MG63 (cell line): Measurements from ENCODE around the gene ZNF628. TPM values are rescaled to one million over a fixed set of nuclear protein-coding genes. Genes with fewer than 3 reads are reported as not detected.
A peak's percentile ranks its signal among the peaks of the same experiment; 100 is the strongest.

Experiments
- DNase-seq: peaks from one replicate; pipeline ENCODE4 v3.0.0-alpha.2; 2020
- H3K27me3 ChIP-seq: fragments of 250-450 bp; sonication (Bioruptor Pico); 2 replicates; pipeline ENCODE4 v1.5.1; 2020; ENCODE audit warnings: mild to moderate bottlenecking, moderate library complexity
- H3K36me3 ChIP-seq: fragments of 250-450 bp; sonication (Bioruptor Pico); 2 replicates; pipeline ENCODE4 v1.5.1; 2020; ENCODE audit warnings: mild to moderate bottlenecking, moderate library complexity
- H3K4me3 ChIP-seq: fragments of 250-450 bp; sonication (Bioruptor Pico); 2 replicates; pipeline ENCODE4 v1.5.1; 2020; ENCODE audit warnings: mild to moderate bottlenecking, moderate library complexity
- H3K9me3 ChIP-seq: fragments of 250-450 bp; sonication (Bioruptor Pico); 2 replicates; pipeline ENCODE4 v1.5.1; 2020; ENCODE audit warnings: mild to moderate bottlenecking, moderate library complexity
- total RNA-seq: library from RNA; depleted of rRNA; stranded (reverse); fragments of >200 nt; shearing (Covaris generic); gene quantifications from 2 replicates; pipeline ENCODE4 v1.2.3, GENCODE V29; 2014; ENCODE audit warnings: low replicate concordance

Gene ZNF628
- total RNA-seq, 1 experiment from 2014 or later, result 4.0 TPM

GRCh38 chr19:55486043-55486970, 9.9 kb downstream of the ZNF628 start:
- DNase-seq, result no peak
- peak overlapping the region; percentile 60 for H3K4me3 ChIP-seq

GRCh38 chr19:55486971-55487923, 10.8 kb downstream of the ZNF628 start:
- DNase-seq, result peak; percentile 99
- Histone ChIP-seq H3K36me3 (peaks cover 18% of the 10 kb centered on the region), H3K27me3 (no peaks in the 10 kb centered on the region), H3K4me3 (peak overlapping the region; percentile 12; the same call in 1 of the 2 replicates), H3K9me3 (no peaks in the 10 kb centered on the region)

More at GRCh38 chr19:55486043-55486970, 9.9 kb downstream of the ZNF628 start:
- no peaks in the 10 kb centered on the region for H3K9me3 ChIP-seq
- peaks cover 18% of the 10 kb centered on the region for H3K36me3 ChIP-seq
- H3K27me3 ChIP-seq, result no peaks in the 10 kb centered on the region

- H3K4me3 ChIP-seq, result peak within 1 kb of the TSS; percentile 12; the same call in 1 of the 2 replicates
- peaks cover 14% of the 10 kb centered on the region for H3K36me3 ChIP-seq
- DNase-seq, result peak; percentile 79
- no peaks in the 10 kb centered on the region for H3K9me3 ChIP-seq
- H3K27me3 ChIP-seq, result no peaks in the 10 kb centered on the region
Observed at GRCh38 chr19:55487924-55488687, 11.7 kb downstream of the ZNF628 start, which contains the start of gene SSC5D. Gene SSC5D, plus strand, starts transcription at chr19:55488436. Its CDS starts 154 bp downstream, at chr19:55488590.

- Histone ChIP-seq H3K36me3 (peaks cover 7% of the 10 kb centered on the region), H3K9me3 (no peaks in the 10 kb centered on the region), H3K4me3 (no peak overlapping the region), H3K27me3 (no peaks in the 10 kb centered on the region)
- no peak for DNase-seq
Observed at GRCh38 chr19:55488986-55489710, 12.7 kb downstream of the ZNF628 start.

- H3K4me3 ChIP-seq, result no peak overlapping the region
- peak; percentile 42 for DNase-seq
Observed at GRCh38 chr19:55489711-55490477, 13.5 kb downstream of the ZNF628 start.

GRCh38 chr19:55490478-55491432, 14.3 kb downstream of the ZNF628 start:
- no peaks in the 10 kb centered on the region for H3K27me3 ChIP-seq
- DNase-seq, result peak; percentile 51
- no peaks in the 10 kb centered on the region for H3K9me3 ChIP-seq
- no peak overlapping the region for H3K4me3 ChIP-seq
- peaks cover 5% of the 10 kb centered on the region; the same call in 1 of the 2 replicates for H3K36me3 ChIP-seq

More at GRCh38 chr19:55489711-55490477, 13.5 kb downstream of the ZNF628 start:
- Histone ChIP-seq H3K36me3 (peaks cover 5% of the 10 kb centered on the region; the same call in 1 of the 2 replicates), H3K9me3 (no peaks in the 10 kb centered on the region), H3K27me3 (no peaks in the 10 kb centered on the region)

GRCh38 chr19:55491546-55492360, 15.3 kb downstream of the ZNF628 start:
- DNase-seq, result peak; percentile 72
- Histone ChIP-seq H3K4me3 (no peak overlapping the region), H3K27me3 (no peaks in the 10 kb centered on the region), H3K36me3 (no peaks in the 10 kb centered on the region), H3K9me3 (no peaks in the 10 kb centered on the region)

- Histone ChIP-seq H3K9me3 (no peaks in the 10 kb centered on the region), H3K4me3 (no peak overlapping the region), H3K36me3 (no peaks in the 10 kb centered on the region), H3K27me3 (no peaks in the 10 kb centered on the region)
- DNase-seq, result no peak
Observed at GRCh38 chr19:55492362-55492944, 16.0 kb downstream of the ZNF628 start.

- DNase-seq, result peak; percentile 65
- no peak overlapping the region for H3K4me3 ChIP-seq
- H3K9me3 ChIP-seq, result no peaks in the 10 kb centered on the region
- no peaks in the 10 kb centered on the region for H3K36me3 ChIP-seq
- no peaks in the 10 kb centered on the region for H3K27me3 ChIP-seq
Observed at GRCh38 chr19:55493052-55493644, 16.7 kb downstream of the ZNF628 start.

- Histone ChIP-seq H3K4me3 (no peak overlapping the region), H3K36me3 (no peaks in the 10 kb centered on the region), H3K27me3 (no peaks in the 10 kb centered on the region), H3K9me3 (no peaks in the 10 kb centered on the region)
- no peak for DNase-seq
Observed at GRCh38 chr19:55493645-55494171, 17.3 kb downstream of the ZNF628 start.

GRCh38 chr19:55494172-55494761, 17.9 kb downstream of the ZNF628 start:
- no peak for DNase-seq
- Histone ChIP-seq H3K9me3 (no peaks in the 10 kb centered on the region), H3K36me3 (no peaks in the 10 kb centered on the region), H3K4me3 (no peak overlapping the region), H3K27me3 (no peaks in the 10 kb centered on the region)
